ENCODE data around the gene P2RY1.
"Not testable (repeated sequence)": the region's sequence is repeated elsewhere in the genome, so short reads cannot be mapped to it uniquely, and the experiment has no call there.

Gene P2RY1

GRCh38 chr3:152870027-152870426 is 35.1 kb downstream of the P2RY1 start:
- FAIRE-seq (no peak), DNase-seq (ENCODE audit: insufficient read length, low spot score) (no peak)
- no peak for TF ChIP-seq CTCF (IDR thresholded peaks at IDR 0.05; ENCODE audit: insufficient read depth, missing control alignments)

- not testable (repeated sequence) for DNase-seq (ENCODE audit: insufficient read length, low spot score); FAIRE-seq
Measured at GRCh38 chr3:152873314-152873713, 38.4 kb downstream of the P2RY1 start.

GRCh38 chr3:152874896-152875749 is 40.2 kb downstream of the P2RY1 start:
- DNase-seq (ENCODE audit: insufficient read length, low spot score) (no peak), FAIRE-seq (no peak)
- TF ChIP-seq CTCF (IDR thresholded peaks at IDR 0.05; ENCODE audit: insufficient read depth, missing control alignments) = no peak

- DNase-seq (ENCODE audit: insufficient read length, low spot score) = no peak
- TF ChIP-seq CTCF (IDR thresholded peaks at IDR 0.05; ENCODE audit: insufficient read depth, missing control alignments) = no peak
- no peak for FAIRE-seq
Measured at GRCh38 chr3:152879130-152879789, 44.3 kb downstream of the P2RY1 start.

- FAIRE-seq (no peak), DNase-seq (ENCODE audit: insufficient read length, low spot score) (no peak)
- TF ChIP-seq CTCF (IDR thresholded peaks at IDR 0.05; ENCODE audit: insufficient read depth, missing control alignments) = no peak
Measured at GRCh38 chr3:152879790-152880174, 44.9 kb downstream of the P2RY1 start.

- DNase-seq (ENCODE audit: insufficient read length, low spot score) = no peak
Measured at GRCh38 chr3:152885076-152885475, 50.1 kb downstream of the P2RY1 start.

More at GRCh38 chr3:152885076-152885475, 50.1 kb downstream of the P2RY1 start:
- no peak for FAIRE-seq
- TF ChIP-seq CTCF (IDR thresholded peaks at IDR 0.05; ENCODE audit: insufficient read depth, missing control alignments) = no peak
